Esophagus squamous epithelium (tissue), 4 donors: ENCODE data around the gene DLG2.

ENCODE experiments used
- CTCF ChIP-seq, 6 experiments: fragments of 450-650 bp in 4 of 6; fragments of 200-600 bp in 2 of 6; sonication (generic) in 2 of 6; IDR thresholded peaks; one replicate each; pipeline ENCODE4 v1.5.1; 2016 to 2019; ENCODE audit warnings: antibody characterized with exemption in 6 of 6, mild to moderate bottlenecking in 4 of 6, moderate library complexity in 4 of 6
- POLR2A ChIP-seq, 4 donors: fragments of 450-650 bp; IDR thresholded peaks; one replicate each; pipeline ENCODE4 v1.6.1; 2017; ENCODE audit warnings: antibody characterized with exemption in 4 of 4, mild to moderate bottlenecking in 4 of 4, moderate library complexity in 3 of 4

- no peak for TF ChIP-seq CTCF (IDR thresholded peaks at IDR 0.05)
- TF ChIP-seq POLR2A (IDR thresholded peaks at IDR 0.05): no peak
Observed at GRCh38 chr11:84828616-84829015, 798.5 kb downstream of the DLG2 start.
